GM10248 (cell line): Measurements from ENCODE around the gene MRPS7.
"Not testable (repeated sequence)": the region's sequence is repeated elsewhere in the genome, so short reads cannot be mapped to it uniquely, and the experiment has no call there.

Source experiments
- CTCF ChIA-PET: fragments of 300-600 bp; sonication (Branson Sonifier 250); formaldehyde crosslinking; extraction: SDS; loops from one replicate; lab custom pipeline; 2021; ENCODE audit warnings: antibody characterized with exemption; lab: Yijun Ruan, JAX
- POLR2A ChIA-PET: fragments of 350-650 bp; sonication (Branson Sonifier 250); formaldehyde crosslinking; extraction: SDS; loops from one replicate; lab custom pipeline; 2020; ENCODE audit warnings: antibody characterized with exemption; lab: Yijun Ruan, JAX
- DNase-seq: peaks from one replicate; pipeline ENCODE4 v3.0.0; 2012; ENCODE audit errors: extremely low spot score
- CTCF ChIP-seq: IDR thresholded peaks from 2 replicates; pipeline ENCODE4 v1.5.1; 2012; ENCODE audit warnings: mild to moderate bottlenecking, low read depth; ENCODE audit errors: extremely low read depth, missing control alignments, control extremely low read depth

Gene MRPS7

GRCh38 chr17:75272848-75273184 is 11.1 kb downstream of the MRPS7 start:
- ChIA-PET POLR2A (interaction anchor here (0.6 kb wide), 1 partner anchor 176 kb away, joined by 6 read pairs; no protein-coding TSS in a partner anchor), CTCF (interaction anchor here (2.7 to 7.7 kb wide), 4 partner anchors 11 to 140 kb away, joined by 10 to 108 read pairs (median 60); partner anchors contain the start of genes GGA3, MRPS7 and SLC25A19)
- TF ChIP-seq CTCF, result no peak
- DNase-seq, result no peak

- DNase-seq, result no peak
- POLR2A ChIA-PET, result interaction anchor here (2.3 kb wide), 1 partner anchor 15 kb away, joined by 11 read pairs; the partner anchor contains the start of gene SLC25A19
- CTCF ChIA-PET, result interaction anchor here (7.7 kb wide), 1 partner anchor 20 kb away, joined by 108 read pairs; the partner anchor contains the start of gene SLC25A19
- no peak for TF ChIP-seq CTCF
Observed at GRCh38 chr17:75273977-75274708, 12.5 kb downstream of the MRPS7 start.

- no peak for DNase-seq
- TF ChIP-seq CTCF, result no peak
- POLR2A ChIA-PET, result interaction anchor here (0.6 to 2.7 kb wide), 2 partner anchors 11 to 66 kb away, joined by 3 to 16 read pairs; partner anchors contain the start of gene SLC25A19
- CTCF ChIA-PET, result interaction anchor here (1.3 to 4.6 kb wide), 3 partner anchors 12 to 476 kb away, joined by 3 to 21 read pairs (median 4); partner anchors contain the start of gene SLC25A19
Observed at GRCh38 chr17:75277664-75278071, 16.0 kb downstream of the MRPS7 start.

GRCh38 chr17:75280189-75280588 is 18.5 kb downstream of the MRPS7 start:
- CTCF ChIA-PET, result interaction anchor here (2.6 to 4.6 kb wide), 2 partner anchors 9 kb away, joined by 21 to 30 read pairs; partner anchors contain the start of genes MIF4GD and SLC25A19
- DNase-seq, result not testable (repeated sequence)
- POLR2A ChIA-PET, result interaction anchor here (0.7 kb wide), 1 partner anchor 504 kb away, joined by 6 read pairs; the partner anchor contains the start of gene UNK

GRCh38 chr17:75285123-75285522 is 23.4 kb downstream of the MRPS7 start:
- POLR2A ChIA-PET, result interaction anchor here (0.5 kb wide), 1 partner anchor 9 kb away, joined by 15 read pairs; no protein-coding TSS in a partner anchor
- TF ChIP-seq CTCF, result no peak
- CTCF ChIA-PET, result interaction anchor here (1.3 to 5.1 kb wide), 5 partner anchors 9 to 127 kb away, joined by 3 to 30 read pairs (median 4); partner anchors contain the start of gene MIF4GD
- no peak for DNase-seq

- POLR2A ChIA-PET, result no interaction called here
- TF ChIP-seq CTCF, result no peak
- DNase-seq, result no peak
- CTCF ChIA-PET, result interaction anchor here (1.1 to 5.1 kb wide), 2 partner anchors 16 to 122 kb away, joined by 3 to 30 read pairs; partner anchors contain the start of gene MIF4GD
Observed at GRCh38 chr17:75287221-75287620, 25.5 kb downstream of the MRPS7 start.

- CTCF ChIA-PET, result interaction anchor here (1.4 to 13.0 kb wide), 8 partner anchors 9 to 124 kb away, joined by 5 to 108 read pairs (median 12); partner anchors contain the start of genes GRB2 and MIF4GD
- no peak for DNase-seq
- no peak for TF ChIP-seq CTCF
- POLR2A ChIA-PET, result interaction anchor here (0.7 to 1.8 kb wide), 7 partner anchors 10 to 174 kb away, joined by 5 to 27 read pairs (median 11); partner anchors contain the start of genes GRB2 and MIF4GD
Observed at GRCh38 chr17:75288359-75288758, 26.7 kb downstream of the MRPS7 start.
